CD4-positive, alpha-beta T cell treated with Interleukin-21 for 1 hour (primary cell): Measurements from ENCODE around the gene ZNF738.
"Not testable (repeated sequence)": the region's sequence is repeated elsewhere in the genome, so short reads cannot be mapped to it uniquely, and the experiment has no call there.

Experiments used
- DNase-seq: peaks from one replicate; pipeline ENCODE4 v3.0.0-alpha.2; 2020

The ZNF738 gene

DNA sequence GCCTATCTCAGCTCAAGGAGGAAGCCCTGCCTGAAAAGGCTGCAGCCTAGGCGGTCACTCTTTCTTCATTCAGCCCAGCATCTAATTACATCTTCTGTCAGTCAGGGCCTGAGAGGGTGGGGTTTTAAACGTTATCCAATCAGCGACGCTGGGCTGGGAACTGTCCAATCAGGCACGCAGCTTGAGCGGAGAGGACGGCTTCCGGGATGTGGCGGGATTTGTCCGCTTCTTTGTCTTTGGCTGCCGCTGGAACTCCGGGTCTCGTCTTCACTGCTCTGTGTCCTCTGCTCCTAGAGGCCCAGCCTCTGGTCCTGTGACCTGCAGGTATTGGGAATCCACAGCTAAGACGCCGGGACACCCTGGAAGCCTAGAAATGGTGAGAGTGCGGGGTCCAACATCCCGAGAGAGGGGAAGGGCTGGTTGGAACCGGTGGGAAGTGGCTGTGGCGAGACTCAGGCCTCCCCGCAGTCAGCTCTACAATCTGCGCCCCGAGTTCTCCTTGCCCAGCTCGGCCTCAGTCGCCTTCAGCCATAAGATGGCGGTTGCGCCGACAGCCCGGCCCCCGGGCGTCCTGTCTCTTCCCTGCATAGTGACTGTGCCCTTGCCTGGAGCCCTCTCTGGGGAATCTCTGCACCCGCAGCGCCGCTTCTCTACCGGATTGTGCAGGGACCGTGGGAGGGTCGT lies at the start of gene ZNF738:
ZNF738 (plus strand) TSS at position 233 of the 684 bp plus-strand sequence; CDS start at position 374, 141 bp downstream.
- peak; percentile 87 for DNase-seq

DNA sequence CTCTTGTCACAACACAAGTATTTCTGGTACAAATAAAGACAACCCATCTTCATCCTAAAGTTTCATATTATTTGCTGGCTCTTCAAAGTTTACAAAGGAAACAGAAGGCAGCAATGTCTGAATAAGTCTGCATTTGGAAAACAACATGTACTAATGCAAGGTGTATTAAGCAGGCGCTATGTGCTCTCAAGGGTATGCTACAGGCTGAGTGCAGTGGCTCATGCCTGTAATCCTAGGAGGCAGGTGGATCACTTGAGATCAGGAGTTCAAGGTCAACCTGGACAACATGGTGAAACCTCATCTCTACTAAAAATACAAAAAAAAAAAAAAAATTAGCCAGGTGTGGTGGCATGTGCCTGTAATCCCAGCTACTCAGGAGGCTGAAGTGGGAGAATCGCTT lies 46.0 kb upstream of the ZNF738 start:
- not testable (repeated sequence) for DNase-seq

DNA sequence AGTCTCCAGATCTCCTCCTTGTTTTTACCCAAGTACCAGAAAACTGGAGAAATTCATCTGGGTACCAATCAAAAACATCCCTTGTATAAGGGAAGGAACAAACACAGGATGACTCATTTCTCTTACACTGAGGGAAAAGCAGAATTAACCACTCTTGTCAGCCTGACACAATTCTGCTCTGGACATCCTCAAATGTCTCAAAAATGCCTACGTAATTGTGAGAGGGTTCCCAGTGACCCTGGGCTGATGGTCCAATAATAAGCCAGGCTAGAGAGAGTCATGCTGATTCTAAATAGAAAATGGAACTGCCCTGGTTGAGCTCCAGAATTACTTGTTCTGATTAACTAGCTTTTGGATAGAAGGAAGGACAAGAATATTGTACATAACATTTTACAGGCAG lies 44.1 kb upstream of the ZNF738 start:
- no peak for DNase-seq

DNA sequence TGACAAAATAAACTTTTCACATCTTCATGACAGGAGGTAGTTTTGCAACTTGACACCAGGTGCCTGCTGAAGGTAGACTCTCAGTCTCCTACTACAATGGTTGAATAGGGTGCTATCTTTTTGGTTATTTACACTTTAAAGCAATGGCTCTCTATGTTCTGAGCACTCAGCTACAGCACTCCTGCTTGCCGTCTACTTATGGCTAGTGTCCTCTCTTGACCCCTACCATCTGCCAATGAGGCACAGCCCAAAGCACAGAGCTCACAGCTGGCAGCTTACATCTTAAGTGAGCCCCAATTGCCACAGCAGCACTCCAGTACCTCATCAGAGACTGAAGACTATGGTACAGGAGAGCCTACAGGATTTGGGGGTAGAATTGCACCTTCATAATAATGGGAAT lies 41.0 kb upstream of the ZNF738 start:
- no peak for DNase-seq

DNA sequence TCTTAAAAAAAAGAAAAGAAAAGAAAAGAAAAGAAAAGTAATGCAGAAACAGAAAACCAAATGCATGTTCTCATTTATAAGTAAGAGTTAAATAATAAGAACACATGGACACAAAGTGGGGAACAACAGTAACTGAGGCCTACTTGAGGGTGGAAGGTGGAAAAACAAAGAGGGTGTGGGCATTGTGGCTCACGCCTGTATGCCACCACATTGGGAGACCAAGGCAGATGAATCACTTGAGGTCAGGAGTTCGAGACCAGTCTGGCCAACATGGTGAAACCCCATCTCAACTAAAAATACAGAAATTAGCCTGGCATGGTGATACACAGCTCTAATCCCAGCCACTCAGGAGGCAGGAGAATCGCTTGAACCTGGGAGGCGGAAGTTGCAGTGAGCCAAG lies 37.7 kb upstream of the ZNF738 start:
- no peak for DNase-seq

DNA sequence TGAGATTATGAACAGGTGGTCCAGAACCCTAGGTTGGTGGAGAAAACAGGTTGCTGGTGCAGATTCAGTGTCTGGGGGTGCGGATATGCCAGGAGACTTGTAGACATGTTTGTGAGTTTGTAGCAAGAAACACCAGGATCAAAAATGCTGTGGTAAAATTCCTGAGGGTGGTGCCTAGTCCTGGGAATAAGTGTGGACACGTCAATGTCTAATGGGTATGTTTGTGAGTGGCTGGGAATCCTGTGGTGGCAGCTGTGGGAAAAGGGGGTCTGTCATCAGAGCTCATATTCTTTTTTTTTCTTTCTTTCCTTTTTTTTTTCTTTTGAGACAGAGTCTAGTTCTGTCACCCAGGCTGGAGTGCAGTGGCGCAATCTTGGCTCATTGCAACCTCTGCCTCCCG lies 36.8 kb upstream of the ZNF738 start:
- DNase-seq = no peak

DNA sequence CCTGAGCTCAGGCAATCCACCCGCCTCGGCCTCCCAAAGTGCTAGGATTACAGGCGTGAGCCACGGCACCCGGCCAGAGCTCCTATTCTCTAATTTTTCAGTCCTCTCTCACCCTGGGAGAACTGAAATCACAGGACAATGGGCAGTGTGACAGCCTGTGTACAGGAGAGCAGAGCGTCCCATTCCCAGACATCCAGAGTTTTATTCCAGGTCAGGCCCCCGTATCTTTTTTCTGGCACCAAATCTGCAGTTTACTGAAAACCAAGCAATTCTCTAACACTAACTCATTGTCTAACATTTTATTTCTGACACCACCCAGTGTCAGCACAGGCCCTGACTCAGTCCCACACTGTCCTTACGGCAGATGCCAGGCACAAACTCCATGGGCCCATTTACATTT lies 36.3 kb upstream of the ZNF738 start:
- no peak for DNase-seq

DNA sequence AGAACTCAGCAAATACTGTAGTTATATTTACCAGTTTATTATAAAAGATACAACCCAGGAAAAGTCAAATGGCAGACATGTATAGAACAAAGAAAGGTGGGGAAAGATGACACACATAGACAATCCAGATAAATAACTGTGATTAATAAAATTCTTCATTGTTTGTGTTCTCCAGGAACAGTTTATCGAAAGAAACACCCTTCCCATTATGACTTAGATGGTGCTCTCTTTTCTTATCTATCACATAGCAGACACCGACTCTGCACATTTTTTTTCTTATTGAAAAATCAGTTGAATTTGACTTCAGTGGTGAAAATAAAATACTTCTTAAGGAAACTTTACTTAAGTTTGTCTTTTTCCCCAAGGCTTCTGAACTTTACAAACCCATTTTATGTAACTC lies 35.8 kb upstream of the ZNF738 start:
- DNase-seq = no peak

DNA sequence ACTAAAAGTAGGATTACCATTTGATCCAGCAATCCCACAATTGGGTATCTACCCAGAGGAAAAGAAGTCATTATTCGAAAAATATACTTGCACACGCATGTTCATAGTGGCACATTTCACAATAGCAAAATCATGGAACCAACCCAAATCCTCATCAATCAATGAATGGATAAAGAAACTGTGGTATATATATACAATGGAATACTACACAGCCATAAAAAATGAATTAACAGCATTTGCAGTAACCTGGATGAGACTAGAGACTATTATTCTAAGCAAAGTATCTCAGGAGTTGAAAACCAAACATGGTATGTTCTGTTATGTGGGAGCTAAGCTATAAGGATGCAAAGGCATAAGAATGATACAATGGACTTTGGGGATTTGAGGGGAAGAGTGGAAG lies 32.6 kb upstream of the ZNF738 start:
- no peak for DNase-seq

DNA sequence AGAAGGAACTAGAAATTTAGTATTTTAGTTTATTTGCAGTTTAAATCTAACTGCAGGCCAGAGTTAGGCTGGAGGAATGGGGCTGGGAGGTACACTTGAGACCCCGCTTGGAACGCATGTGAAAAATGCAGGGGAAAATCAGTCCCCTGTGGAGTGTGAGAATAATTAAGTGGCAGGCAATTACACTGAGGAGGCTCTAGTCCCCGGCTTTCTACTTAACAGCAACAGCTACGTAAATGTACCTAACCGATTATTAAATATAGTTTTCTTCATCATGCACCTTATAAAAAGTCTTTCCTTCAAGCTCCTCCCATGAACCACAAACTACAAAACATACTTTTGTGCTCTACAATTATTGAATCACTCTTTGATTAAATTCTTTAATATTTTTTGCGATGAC lies 30.4 kb upstream of the ZNF738 start:
- DNase-seq = peak; percentile 4

DNA sequence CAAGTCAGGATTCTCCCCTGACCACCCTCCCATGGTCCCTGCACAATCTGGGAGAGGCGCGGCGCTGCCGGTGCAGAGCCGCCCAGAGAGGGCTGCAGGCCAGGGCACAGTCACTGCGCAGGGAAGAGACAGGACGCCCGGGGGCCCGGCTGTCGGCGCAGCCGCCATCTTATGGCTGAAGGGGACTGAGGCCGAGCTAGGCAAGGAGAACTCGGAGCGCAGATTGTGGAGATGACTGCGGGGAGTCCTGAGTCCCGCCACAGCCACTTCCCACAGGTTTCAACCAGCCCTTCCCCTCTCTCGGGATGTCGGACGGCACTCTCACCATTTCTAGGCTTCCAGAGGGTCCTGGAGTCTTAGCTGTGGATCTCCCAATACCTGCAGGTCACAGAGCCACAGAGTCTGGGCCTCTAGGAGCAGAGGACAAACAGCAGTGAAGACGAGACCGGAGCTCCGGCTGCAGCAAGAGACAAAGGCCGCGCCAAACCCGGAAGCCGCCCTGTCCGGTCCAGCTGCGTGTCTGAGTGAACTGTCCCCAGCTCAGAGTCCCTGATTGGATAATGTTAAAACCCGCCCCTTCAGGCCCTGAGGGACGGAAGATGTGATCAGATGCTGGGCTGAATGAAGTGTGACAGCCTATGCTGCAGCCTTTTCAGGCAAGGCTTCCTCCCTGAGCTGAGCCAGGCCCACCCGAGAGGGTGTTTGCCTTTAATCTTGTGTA lies 29.8 kb upstream of the ZNF738 start, which contains the start of gene ZNF708:
ZNF708 (minus strand) TSS at position 526 of the 721 bp plus-strand sequence; CDS start at position 328, 198 bp downstream.
- peak; percentile 93 for DNase-seq

DNA sequence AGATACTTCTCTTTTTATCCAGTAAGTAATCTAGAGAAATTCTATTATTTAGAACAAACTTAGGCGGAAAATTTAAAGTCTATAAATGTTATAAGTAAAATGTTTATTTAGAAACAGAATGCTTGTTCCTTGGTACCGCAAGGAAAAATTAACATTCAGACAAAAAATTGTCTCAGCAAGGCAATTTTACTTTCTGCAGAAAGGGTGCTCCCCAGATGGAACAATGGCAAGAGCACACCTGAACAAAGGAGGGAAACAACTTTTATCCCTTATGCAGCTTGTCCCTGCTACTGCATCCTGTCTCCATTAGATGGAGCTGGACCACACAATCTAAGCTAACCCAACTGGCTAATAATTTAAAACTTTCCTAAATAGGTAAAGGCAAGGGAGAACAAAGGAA lies 23.1 kb upstream of the ZNF738 start:
- no peak for DNase-seq

DNA sequence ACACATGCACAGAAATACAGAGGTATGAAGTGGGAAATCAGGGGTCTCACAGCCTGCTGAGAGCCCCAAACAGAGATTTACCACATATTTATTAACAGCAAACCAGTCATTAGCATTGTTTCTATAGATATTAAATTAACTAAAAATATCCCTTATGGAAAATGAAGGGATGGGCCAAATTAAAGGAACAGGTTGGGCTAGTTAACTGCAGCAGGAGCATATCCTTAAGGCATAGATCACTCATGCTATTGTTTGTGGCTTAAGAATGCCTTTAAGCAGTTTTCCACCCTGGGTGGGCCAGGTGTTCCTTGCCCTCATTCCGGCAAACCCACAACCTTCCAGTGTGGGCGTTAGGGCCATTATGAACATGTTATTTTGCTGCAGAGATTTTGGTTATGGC lies 14.0 kb upstream of the ZNF738 start:
- not testable (repeated sequence) for DNase-seq

DNA sequence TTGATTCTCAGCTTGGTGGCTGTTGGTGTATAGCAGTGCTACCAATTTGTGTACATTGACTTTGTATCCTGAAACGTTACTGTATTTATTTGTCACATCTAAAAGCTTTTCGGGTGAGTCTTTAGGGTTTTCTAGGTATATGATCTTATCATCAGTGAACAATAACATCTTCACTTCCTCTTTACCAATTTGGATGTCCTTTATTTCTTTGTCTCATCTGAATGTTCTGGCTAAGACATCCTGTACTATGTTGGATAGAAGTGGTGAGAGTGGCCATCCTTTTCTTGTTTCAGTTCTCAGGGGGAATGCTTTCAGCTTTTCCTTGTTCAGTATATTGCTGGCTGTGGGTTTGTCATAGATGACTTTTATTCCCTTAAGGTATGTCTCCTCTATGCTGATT lies 6.0 kb upstream of the ZNF738 start:
- DNase-seq = no peak

DNA sequence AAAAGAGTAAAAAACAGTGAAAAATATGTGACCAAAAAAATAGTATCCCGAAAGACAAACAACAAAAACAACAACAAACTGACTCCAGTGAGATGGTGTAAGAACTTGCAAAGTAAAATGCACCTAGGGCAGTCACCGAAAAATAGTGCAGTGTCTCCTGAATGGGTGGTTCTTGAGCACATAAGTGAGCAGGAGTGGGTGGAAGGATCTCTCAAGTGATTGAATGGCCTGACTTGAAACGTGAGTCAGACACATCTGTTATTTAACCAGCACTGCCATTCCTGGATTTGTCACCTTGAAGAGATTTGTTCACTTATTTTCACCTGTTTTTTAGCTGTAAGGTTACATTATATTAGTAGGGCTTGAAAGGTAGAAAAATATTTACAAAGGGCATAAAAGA lies 3.5 kb downstream of the ZNF738 start:
- no peak for DNase-seq

DNA sequence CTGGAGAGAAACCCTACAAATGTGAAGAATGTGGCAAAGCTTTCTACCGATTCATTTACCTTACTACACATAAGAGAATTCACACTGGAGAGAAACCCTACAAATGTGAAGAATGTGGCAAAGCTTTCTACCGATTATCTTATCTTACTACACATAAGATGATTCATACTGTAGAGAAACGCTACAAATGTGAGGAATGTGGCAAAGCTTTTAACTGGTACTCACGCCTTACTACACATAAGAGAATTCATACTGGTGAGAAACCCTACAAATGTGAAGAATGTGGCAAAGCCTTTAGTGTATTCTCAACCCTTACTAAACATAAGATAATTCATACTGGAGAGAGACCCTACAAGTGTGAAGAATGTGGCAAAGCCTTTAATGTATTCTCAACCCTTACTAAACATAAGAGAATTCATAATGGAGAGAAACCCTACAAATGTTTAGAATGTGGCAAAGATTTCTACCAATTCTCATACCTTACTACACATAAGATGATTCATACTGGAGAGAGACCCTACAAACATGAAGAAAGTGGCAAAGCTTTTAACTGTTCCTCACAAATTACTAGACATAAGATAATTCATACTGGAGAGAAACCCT lies 25.3 kb downstream of the ZNF738 start:
- DNase-seq = no peak

DNA sequence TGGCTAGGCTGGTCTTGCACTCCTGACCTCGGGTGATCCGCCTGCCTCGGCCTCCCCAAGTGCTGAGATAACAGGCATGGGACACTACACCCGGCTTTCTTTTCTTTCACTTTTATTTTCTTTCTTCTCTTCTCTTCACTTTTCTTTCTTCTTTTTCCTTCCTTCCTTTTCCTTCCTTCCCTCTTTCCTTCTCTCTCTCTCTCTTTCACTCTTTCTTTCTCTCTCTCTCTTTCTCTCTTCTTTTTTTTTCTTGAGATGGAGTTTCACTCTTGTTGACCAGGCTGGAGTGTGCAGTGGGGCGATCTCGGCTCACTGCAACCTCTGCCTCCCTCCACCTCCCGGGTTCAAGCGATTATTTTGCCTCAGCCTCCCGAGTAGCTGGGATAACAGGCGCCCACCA lies 37.3 kb downstream of the ZNF738 start:
- no peak for DNase-seq

DNA sequence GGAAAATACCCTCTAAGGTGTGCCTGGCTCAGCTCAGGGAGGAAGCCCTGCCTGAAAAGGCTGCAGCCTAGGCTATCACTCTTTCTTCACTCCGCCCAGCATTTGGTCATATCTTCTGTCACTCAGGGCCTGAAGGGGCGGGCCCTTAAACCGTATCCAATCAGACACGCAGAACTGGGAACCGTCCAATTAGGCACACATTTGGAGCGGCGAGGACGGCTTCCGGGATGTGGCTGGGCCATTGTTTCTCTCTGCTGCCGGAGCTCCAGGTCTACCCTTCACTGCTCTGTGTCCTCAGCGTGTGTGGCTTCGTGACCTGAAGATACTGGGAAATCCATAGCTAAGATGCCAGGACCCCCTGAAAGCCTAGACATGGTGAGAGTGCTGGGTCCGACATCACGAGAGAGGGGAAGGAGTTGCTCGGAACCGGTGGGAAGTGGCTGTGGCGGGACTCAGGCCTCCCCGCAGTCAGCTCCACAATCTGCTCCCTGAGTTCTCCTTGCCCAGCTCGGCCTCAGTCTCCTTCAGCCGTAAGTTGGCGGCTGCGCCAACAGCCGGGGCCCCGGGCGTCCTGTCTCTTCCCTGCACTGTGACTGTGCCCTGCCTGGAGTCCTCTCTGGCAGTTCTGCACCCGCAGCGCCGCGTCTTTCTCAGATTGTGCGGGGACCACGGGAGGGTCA lies 38.2 kb downstream of the ZNF738 start, which contains the start of gene ZNF493:
ZNF493 (plus strand) TSS at position 241 of the 680 bp plus-strand sequence; CDS start at position 346, 105 bp downstream.
- DNase-seq = peak; percentile 95

DNA sequence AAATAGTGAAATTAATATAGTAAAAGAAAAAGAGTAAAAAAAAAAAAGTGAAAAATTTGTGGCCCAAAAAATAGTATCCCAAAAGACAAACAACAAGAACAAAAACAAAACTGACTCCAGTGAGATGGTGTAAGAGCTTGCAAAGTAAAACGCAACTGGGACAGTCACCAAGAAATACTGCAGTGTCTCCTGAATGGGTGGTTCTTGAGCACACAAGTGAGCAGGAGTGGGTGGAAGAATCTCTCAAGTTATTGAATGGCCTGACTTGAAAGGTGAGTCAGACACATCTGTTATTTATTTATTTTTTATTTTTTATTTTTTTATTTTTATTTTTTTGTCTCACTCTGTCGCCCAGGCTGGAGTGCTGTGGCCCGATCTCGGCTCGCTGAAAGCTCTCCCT lies 40.1 kb downstream of the ZNF738 start:
- DNase-seq = no peak

DNA sequence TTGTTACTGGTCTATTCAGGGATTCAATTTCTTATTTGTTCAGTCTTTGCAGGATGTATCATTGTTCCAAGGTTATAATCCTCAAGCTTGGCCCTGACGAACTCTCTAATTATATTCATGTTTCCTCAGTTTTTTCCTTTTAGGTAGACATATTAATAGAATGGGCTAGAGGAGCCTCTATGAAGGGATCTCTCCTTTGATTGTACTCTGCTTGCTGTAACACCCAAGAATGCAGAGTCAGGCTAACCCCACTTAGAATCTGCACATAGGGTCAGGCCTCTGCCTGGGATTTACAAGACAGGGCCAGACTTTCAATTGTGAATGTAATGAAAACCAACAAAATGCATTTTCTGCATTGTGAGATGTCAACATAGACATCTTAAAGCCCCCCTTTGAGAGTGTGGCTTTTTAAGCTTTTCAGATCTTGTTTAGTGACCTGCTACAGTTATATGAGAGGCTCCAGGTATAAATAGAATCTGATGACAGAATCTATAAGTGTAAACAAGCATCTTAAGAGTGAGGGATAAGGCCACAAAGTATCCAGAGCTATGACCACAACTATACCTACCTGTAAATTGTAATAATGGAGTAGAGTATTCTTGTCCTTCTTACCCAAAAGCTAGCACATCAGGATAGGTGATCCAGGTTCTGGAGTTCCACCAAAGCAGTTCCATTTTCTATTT lies 43.6 kb downstream of the ZNF738 start:
- DNase-seq = no peak

DNA sequence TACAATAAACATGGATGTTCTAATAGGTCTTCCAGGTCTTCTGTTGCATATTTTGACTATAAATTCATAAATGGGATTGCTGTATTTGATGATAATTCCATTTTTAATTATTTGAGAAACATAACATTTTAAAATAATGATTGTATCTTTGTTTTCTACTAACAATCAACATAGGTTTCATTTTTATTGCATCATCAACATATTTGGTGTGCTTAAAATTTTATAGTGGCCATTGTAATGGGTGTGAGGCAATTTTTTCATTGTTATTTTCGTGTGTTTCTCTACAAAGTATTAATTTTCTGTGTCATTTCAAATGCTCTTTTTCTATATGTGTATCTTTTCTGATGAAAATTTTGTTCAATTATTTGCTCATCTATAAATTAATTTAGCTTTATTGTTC lies 51.4 kb downstream of the ZNF738 start:
- no peak for DNase-seq

DNA sequence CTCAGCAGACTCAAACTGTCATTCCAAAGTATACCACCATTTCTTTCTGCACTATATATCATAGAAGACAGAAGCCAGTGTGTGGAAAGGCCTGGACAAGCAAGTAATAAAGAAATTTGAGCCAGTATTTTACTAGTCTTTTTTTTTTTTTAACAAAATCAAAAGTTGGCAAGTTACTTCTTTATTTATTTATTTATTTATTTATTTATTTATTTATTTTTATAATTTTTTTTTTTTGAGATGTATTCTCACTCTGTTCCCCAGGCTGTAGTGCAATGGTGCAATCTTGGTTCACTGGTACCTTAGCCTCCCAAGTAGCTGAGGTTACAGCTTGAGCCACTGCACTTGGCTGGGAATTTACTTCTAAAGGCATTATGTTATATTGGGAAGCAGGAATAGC lies 63.4 kb downstream of the ZNF738 start:
- DNase-seq = no peak
